Dendritic cell treated with granulocyte-macrophage colony-stimulating factor and Interleukin-4, amounts not matched to agents 40 ng/mL and 50 ng/mL, for 4 days (primary cell): ENCODE data around the gene PSG6.
"Not testable (repeated sequence)": the region's sequence is repeated elsewhere in the genome, so short reads cannot be mapped to it uniquely, and the experiment has no call there.

Experiments
- H3K27ac Mint-ChIP-seq: one replicate; pipeline ENCODE4 v1.8.0; 2022; ENCODE audit warnings: mild to moderate bottlenecking, mixed read lengths
- H3K27me3 Mint-ChIP-seq: one replicate; pipeline ENCODE4 v1.8.0; 2022; ENCODE audit warnings: mild to moderate bottlenecking, mixed read lengths
- H3K36me3 Mint-ChIP-seq: one replicate; pipeline ENCODE4 v1.8.0; 2022; ENCODE audit warnings: low read depth, mixed read lengths
- H3K4me1 Mint-ChIP-seq: one replicate; pipeline ENCODE4 v1.8.0; 2022; ENCODE audit warnings: low read depth, mixed read lengths
- H3K4me3 Mint-ChIP-seq: one replicate; pipeline ENCODE4 v1.8.0; 2022; ENCODE audit warnings: mild to moderate bottlenecking, moderate library complexity, mixed read lengths
- H3K9me3 Mint-ChIP-seq: one replicate; pipeline ENCODE4 v1.8.0; 2022; ENCODE audit warnings: mixed read lengths
- intact Hi-C: fragments of 100-400 bp; cut with micrococcal nuclease; formaldehyde crosslinking; loops from one replicate; pipeline ENCODE4 v1.15.0; 2022

PSG6 gene

DNA sequence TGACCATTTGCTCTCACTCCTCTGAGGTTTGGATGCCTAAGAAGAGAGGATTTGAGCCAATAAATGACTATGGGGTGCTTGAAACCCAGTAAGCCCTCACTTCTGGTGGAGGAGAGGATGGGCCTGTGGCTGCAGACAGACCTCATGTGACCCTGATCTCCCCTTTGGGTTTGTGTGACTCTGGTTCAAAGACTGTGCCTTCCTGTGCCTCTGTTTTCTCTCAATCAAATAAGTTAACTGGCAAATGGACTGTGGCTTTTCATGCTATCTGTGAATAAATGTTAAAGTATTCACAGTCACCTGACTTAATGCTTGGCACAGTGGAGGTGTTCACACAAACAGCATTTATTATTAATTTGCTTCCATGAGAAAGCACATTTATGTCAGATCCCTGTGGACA is 64.9 kb downstream of the PSG6 start:
- H3K4me1 Mint-ChIP-seq, H3K9me3 Mint-ChIP-seq, H3K27ac Mint-ChIP-seq, intact Hi-C loops, H3K36me3 Mint-ChIP-seq, H3K4me3 Mint-ChIP-seq, H3K27me3 Mint-ChIP-seq: not testable (repeated sequence)
